ENCODE data around the gene MBNL2.

Gene MBNL2

GRCh38 chr13:97240788-97241734, 18.9 kb downstream of the MBNL2 start:
- no peaks in the 10 kb centered on the region for H3K27me3 ChIP-seq (ENCODE audit: insufficient read depth, low read length)
- H3K36me3 ChIP-seq (ENCODE audit: insufficient read depth, low read length), result peaks cover 2% of the 10 kb centered on the region
- no peak overlapping the region for H3K4me3 ChIP-seq (ENCODE audit: low read length)
- no peaks in the 10 kb centered on the region for H3K9me3 ChIP-seq (ENCODE audit: low read length)
- peaks cover 6% of the 10 kb centered on the region for H3K4me1 ChIP-seq (ENCODE audit: insufficient read depth, low read length)
- no peak overlapping the region for H2AFZ ChIP-seq (ENCODE audit: low read depth, low read length)

DNA sequence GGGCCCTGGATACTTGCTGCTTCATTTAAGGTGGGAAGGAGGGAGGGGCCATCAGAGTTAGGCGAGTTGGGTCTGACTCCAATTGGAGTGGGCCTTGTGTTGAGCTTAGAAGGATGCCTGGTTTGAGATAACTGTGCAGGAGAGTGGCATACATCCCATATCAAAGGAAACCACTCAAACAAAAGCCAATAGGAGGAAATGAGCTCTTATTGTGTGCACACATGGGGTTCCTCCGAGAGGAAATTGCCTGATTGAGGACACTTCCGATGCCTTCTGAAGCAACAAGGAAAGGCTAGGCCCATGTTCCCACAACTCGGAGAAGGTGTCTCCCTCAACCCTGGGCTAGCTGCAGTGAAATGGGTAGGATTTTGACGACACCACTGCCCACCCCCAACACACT, 19.6 kb downstream of the MBNL2 start:
- Histone ChIP-seq H2AFZ (ENCODE audit: low read depth, low read length) (no peak overlapping the region), H3K4me3 (ENCODE audit: low read length) (no peak overlapping the region), H3K9me3 (ENCODE audit: low read length) (no peaks in the 10 kb centered on the region), H3K4me1 (ENCODE audit: insufficient read depth, low read length) (peaks cover 10% of the 10 kb centered on the region), H3K27me3 (ENCODE audit: insufficient read depth, low read length) (no peaks in the 10 kb centered on the region), H3K36me3 (ENCODE audit: insufficient read depth, low read length) (peaks cover 2% of the 10 kb centered on the region)

DNA sequence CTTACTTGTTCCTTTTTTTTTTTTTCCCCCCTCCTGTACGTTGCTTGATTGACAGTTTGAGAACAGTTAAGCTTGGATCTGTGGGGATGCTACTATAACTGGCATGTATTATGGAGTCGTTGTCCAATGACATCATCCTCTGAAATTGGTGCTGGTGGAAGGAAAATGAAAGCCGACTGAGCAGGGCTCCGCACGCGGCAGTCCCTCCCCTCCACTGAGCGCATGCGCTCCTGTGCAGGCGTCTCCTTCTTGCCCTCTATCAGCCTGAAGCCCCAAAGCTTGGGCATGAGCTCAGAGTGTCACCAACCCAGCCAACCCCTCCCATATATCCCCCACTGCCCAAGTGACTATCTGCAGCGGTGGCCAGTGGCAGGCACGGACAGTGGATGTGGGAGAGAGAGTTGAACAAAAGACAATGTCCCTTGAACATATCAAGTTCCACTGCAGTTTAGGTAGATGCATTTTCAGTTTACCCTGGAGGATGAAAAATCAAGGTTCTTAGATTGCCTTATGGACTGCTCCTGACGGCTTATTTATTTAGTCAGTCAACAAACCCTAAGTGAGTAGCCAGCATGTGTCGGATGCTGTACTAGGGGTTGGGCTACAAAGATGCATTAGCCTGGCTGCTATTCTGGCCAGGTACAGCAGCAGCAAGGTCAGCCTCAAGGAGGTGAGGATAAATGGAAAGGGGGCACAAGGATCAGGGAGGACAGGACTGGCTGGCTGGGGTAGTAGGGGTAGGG, 20.8 kb downstream of the MBNL2 start:
- Histone ChIP-seq H3K4me1 (ENCODE audit: insufficient read depth, low read length) (peaks cover 10% of the 10 kb centered on the region), H3K4me3 (ENCODE audit: low read length) (no peak overlapping the region), H3K36me3 (ENCODE audit: insufficient read depth, low read length) (peaks cover 2% of the 10 kb centered on the region), H2AFZ (ENCODE audit: low read depth, low read length) (no peak overlapping the region), H3K9me3 (ENCODE audit: low read length) (no peaks in the 10 kb centered on the region), H3K27me3 (ENCODE audit: insufficient read depth, low read length) (no peaks in the 10 kb centered on the region)

DNA sequence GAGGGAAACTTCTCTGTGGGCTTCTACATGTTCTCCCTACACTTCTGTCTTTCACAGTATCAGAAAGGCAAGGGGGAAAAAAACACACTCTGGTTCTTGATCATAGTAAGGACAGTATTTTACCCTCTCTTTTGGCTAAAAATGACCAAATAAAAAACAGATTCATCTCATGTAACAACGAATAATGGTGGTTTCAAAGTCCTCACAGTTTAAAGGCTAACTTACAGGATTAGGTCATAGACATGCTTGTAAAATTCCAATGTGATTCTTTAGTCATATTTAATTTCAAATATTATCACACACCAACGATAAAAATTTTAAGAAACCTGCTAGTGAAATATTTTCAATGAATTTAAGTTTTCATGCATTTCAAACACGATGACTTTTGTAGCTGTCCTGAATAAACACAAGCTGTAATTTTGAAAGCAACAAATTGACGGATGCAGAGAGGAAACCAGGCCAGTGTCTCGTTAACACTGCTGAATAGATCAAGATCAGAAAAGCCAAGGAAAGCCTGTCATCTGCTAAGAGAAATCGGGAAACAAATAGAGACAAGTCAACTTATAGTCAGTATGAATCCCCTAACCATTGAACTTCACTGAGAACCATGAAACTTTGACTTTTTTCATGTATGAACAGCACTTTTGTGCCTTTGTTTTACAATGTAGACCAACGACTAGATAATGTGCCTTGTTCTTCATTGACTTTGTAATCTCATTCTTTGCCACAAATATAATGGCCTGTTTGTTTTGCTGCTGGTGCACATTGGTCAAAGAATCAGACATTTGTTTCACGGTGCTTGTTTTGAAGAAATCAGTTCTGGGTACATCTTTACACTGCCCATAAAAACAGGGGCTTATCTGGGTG, 22.0 kb downstream of the MBNL2 start:
- H3K4me3 ChIP-seq (ENCODE audit: low read length), result no peak overlapping the region
- H2AFZ ChIP-seq (ENCODE audit: low read depth, low read length), result no peak overlapping the region
- no peaks in the 10 kb centered on the region for H3K36me3 ChIP-seq (ENCODE audit: insufficient read depth, low read length)
- no peaks in the 10 kb centered on the region for H3K27me3 ChIP-seq (ENCODE audit: insufficient read depth, low read length)
- H3K4me1 ChIP-seq (ENCODE audit: insufficient read depth, low read length), result peaks cover 13% of the 10 kb centered on the region
- no peaks in the 10 kb centered on the region for H3K9me3 ChIP-seq (ENCODE audit: low read length)

GRCh38 chr13:97245011-97245410, 22.9 kb downstream of the MBNL2 start:
- peaks cover 13% of the 10 kb centered on the region for H3K4me1 ChIP-seq (ENCODE audit: insufficient read depth, low read length)
- H3K36me3 ChIP-seq (ENCODE audit: insufficient read depth, low read length), result no peaks in the 10 kb centered on the region
- H2AFZ ChIP-seq (ENCODE audit: low read depth, low read length), result no peak overlapping the region
- H3K9me3 ChIP-seq (ENCODE audit: low read length), result no peaks in the 10 kb centered on the region
- H3K27me3 ChIP-seq (ENCODE audit: insufficient read depth, low read length), result no peaks in the 10 kb centered on the region
- H3K4me3 ChIP-seq (ENCODE audit: low read length), result no peak overlapping the region

GRCh38 chr13:97246596-97247158, 24.5 kb downstream of the MBNL2 start:
- H3K9me3 ChIP-seq (ENCODE audit: low read length), result no peaks in the 10 kb centered on the region
- no peak overlapping the region for H2AFZ ChIP-seq (ENCODE audit: low read depth, low read length)
- no peaks in the 10 kb centered on the region for H3K27me3 ChIP-seq (ENCODE audit: insufficient read depth, low read length)
- no peaks in the 10 kb centered on the region for H3K36me3 ChIP-seq (ENCODE audit: insufficient read depth, low read length)
- H3K4me3 ChIP-seq (ENCODE audit: low read length), result no peak overlapping the region
- peaks cover 13% of the 10 kb centered on the region for H3K4me1 ChIP-seq (ENCODE audit: insufficient read depth, low read length)

- no peak overlapping the region for H2AFZ ChIP-seq (ENCODE audit: low read depth, low read length)
- H3K9me3 ChIP-seq (ENCODE audit: low read length), result no peaks in the 10 kb centered on the region
- no peak overlapping the region for H3K4me3 ChIP-seq (ENCODE audit: low read length)
- no peaks in the 10 kb centered on the region for H3K36me3 ChIP-seq (ENCODE audit: insufficient read depth, low read length)
- H3K4me1 ChIP-seq (ENCODE audit: insufficient read depth, low read length), result peaks cover 13% of the 10 kb centered on the region
- H3K27me3 ChIP-seq (ENCODE audit: insufficient read depth, low read length), result no peaks in the 10 kb centered on the region
These were observed 26.1 kb downstream of the MBNL2 start for GRCh38 chr13:97248243-97248642.

DNA sequence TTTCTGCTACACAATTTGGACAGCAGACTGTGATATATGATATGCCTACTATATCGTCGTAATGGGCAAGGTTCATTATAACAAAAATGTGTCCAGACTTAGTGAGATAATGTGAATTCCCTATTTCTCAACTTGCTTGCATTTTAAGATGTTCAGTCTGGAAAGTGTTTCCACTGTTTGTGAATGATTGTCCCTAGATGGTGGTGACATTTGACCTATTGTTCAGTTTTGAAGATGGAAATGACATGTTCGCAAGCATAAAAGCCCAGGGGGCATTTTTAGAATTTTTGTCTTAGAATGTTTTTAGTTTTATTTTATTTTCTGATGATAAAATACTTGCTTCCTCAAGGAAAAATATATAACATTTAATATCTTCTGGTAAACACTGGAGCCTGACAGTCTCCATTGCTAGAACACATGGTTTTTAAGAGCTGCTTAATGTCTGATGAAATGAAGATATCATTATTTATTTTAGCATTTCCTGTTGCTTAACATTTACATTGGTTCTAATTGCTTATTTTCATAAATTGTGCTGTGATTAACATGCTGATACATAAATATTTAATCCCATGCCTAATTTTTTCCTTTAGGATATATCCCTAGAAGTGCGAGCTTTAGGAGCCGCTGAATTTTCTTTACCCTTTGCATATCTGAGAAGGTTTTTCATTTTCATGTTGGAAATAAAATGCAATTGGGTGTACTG, 27.1 kb downstream of the MBNL2 start:
- H3K4me1 ChIP-seq (ENCODE audit: insufficient read depth, low read length), result peaks cover 8% of the 10 kb centered on the region
- no peaks in the 10 kb centered on the region for H3K36me3 ChIP-seq (ENCODE audit: insufficient read depth, low read length)

GRCh38 chr13:97249796-97250495, 27.8 kb downstream of the MBNL2 start:
- peaks cover 7% of the 10 kb centered on the region for H3K4me1 ChIP-seq (ENCODE audit: insufficient read depth, low read length)
- H3K36me3 ChIP-seq (ENCODE audit: insufficient read depth, low read length), result no peaks in the 10 kb centered on the region
- H2AFZ ChIP-seq (ENCODE audit: low read depth, low read length), result no peak overlapping the region
- no peak overlapping the region for H3K4me3 ChIP-seq (ENCODE audit: low read length)
- H3K9me3 ChIP-seq (ENCODE audit: low read length), result no peaks in the 10 kb centered on the region
- H3K27me3 ChIP-seq (ENCODE audit: insufficient read depth, low read length), result no peaks in the 10 kb centered on the region

More for the DNA sequence above, 27.1 kb downstream of the MBNL2 start:
- no peak overlapping the region for H3K4me3 ChIP-seq (ENCODE audit: low read length)
- H3K27me3 ChIP-seq (ENCODE audit: insufficient read depth, low read length), result no peaks in the 10 kb centered on the region
- H3K9me3 ChIP-seq (ENCODE audit: low read length), result no peaks in the 10 kb centered on the region
- H2AFZ ChIP-seq (ENCODE audit: low read depth, low read length), result no peak overlapping the region

DNA sequence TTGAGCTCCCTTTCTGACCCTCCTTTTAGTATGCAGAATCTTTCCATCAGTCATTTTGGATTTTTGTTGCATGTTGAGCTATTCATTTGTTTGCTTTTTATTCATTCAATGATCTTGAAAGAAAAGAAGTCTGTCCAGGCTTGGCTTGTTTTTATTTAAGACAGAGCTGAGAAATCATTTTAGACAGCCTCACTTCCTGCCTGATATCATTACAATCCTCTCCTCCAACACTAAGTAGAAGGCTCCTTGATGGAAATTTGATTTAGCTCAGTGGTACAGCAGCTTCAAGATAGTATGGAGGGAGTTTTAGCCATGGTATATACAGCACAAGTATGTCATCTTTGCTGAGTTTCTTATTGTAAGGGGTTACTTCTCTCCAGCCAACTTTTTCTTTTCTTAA, 28.4 kb downstream of the MBNL2 start:
- Histone ChIP-seq H3K27me3 (ENCODE audit: insufficient read depth, low read length) (no peaks in the 10 kb centered on the region), H3K36me3 (ENCODE audit: insufficient read depth, low read length) (no peaks in the 10 kb centered on the region), H3K4me1 (ENCODE audit: insufficient read depth, low read length) (peaks cover 7% of the 10 kb centered on the region), H2AFZ (ENCODE audit: low read depth, low read length) (no peak overlapping the region), H3K9me3 (ENCODE audit: low read length) (no peaks in the 10 kb centered on the region), H3K4me3 (ENCODE audit: low read length) (no peak overlapping the region)

- H3K27me3 ChIP-seq (ENCODE audit: insufficient read depth, low read length), result no peaks in the 10 kb centered on the region
- no peak overlapping the region for H2AFZ ChIP-seq (ENCODE audit: low read depth, low read length)
- no peaks in the 10 kb centered on the region for H3K36me3 ChIP-seq (ENCODE audit: insufficient read depth, low read length)
- peaks cover 3% of the 10 kb centered on the region for H3K4me1 ChIP-seq (ENCODE audit: insufficient read depth, low read length)
- no peak overlapping the region for H3K4me3 ChIP-seq (ENCODE audit: low read length)
- H3K9me3 ChIP-seq (ENCODE audit: low read length), result peaks cover 6% of the 10 kb centered on the region
These were observed 30.6 kb downstream of the MBNL2 start for GRCh38 chr13:97252735-97253134.

Data from neuron (in vitro differentiated cells).